ENCODE data around the gene GARIN3. TPM values are rescaled to one million over a fixed set of nuclear protein-coding genes. Genes with fewer than 3 reads are reported as not detected.

GARIN3 gene
- total and polyA plus RNA-seq, 9 of the 15 experiments (the other 6 are each of a cell fraction or from before 2014, with no cell fraction given): not detected

DNA sequence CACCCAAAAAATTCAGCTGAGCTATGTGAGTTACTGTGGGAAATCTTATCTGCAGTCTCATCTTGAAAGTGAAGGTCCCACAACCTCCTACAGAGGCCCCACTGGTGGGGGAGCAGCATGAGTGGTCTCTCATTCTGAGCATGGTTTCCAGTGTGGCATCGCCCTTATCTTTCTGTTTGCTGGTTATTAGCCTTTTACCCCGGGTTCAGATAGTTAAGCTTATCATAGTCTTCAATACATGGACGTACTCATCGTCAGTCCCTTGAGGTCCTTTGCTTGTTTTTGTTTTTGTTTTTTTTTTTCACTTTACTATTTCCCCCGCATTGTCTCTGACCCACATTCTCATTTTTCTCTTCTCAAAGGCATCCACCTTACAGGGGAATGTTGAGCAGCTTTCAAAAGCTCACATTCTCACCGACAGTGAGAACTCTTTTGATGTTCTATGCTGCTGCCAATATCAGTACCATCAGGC is 49.5 kb downstream of the GARIN3 start:
- H3K4me3 ChIP-seq: no peak overlapping the region
- H3K79me2 ChIP-seq (ENCODE audit: control insufficient read depth, insufficient read depth, low read length): no peaks in the 10 kb centered on the region
- H3K27ac ChIP-seq (ENCODE audit: extremely low read depth, low read depth, low read length): no peak overlapping the region
- H3K4me1 ChIP-seq (replicated peaks in 1 of 2; ENCODE audit: control insufficient read depth in 2 of 2, insufficient read depth in 2 of 2, low read length in 2 of 2): no peaks in the 10 kb centered on the region
- no peak overlapping the region for H3K9ac ChIP-seq (ENCODE audit: insufficient read depth in 1 of 2, low read depth in 2 of 2, low read length in 2 of 2)
- no peaks in the 10 kb centered on the region for H4K20me1 ChIP-seq (replicated peaks; ENCODE audit: control insufficient read depth, insufficient read depth, low read length)
- no peaks in the 10 kb centered on the region for H3K27me3 ChIP-seq (ENCODE audit: control insufficient read depth in 2 of 2, insufficient read depth in 2 of 2, low read length in 2 of 2)
- ChIA-PET CTCF (ENCODE audit: low intra/inter-chr PET ratio) (no interaction called here), POLR2A (interaction anchor here (1.1 to 2.6 kb wide), 2 partner anchors 18 to 26 kb away, joined by 3 to 8 read pairs; partner anchors contain the start of gene MED7)
- no peak overlapping the region for H3K4me2 ChIP-seq (ENCODE audit: insufficient read depth, low read length)
- intact Hi-C loops (cut with micrococcal nuclease) (no loop called here), in situ Hi-C loops (cut with MboI) (no loop called here)
- WGBS (ENCODE audit: insufficient coverage, low coverage, missing lambda C conversion rate): 1% methylated on average over 6 of the region's 6 CpGs
- no peak overlapping the region for H2AFZ ChIP-seq (ENCODE audit: low read depth, low read length)
- H3K36me3 ChIP-seq (ENCODE audit: control insufficient read depth, insufficient read depth, low read length): no peaks in the 10 kb centered on the region
- TF ChIP-seq NCOR1 (IDR thresholded peaks at IDR 0.05) (no peak), TCF3 (CRISPR knock-in tag; IDR thresholded peaks at IDR 0.05) (no peak), MTF1 (CRISPR knock-in tag; IDR thresholded peaks at IDR 0.05; ENCODE audit: borderline replicate concordance) (no peak), SOX6 (IDR thresholded peaks at IDR 0.05) (no peak), TAL1 (IDR thresholded peaks at IDR 0.05) (no peak), HEY1 (CRISPR knock-in tag; IDR thresholded peaks at IDR 0.05; ENCODE audit: borderline replicate concordance) (no peak), RB1 (IDR thresholded peaks at IDR 0.05; ENCODE audit: low read depth) (no peak), RAD51 (IDR thresholded peaks at IDR 0.05; ENCODE audit: borderline replicate concordance, low read depth) (no peak), ZNF695 (CRISPR knock-in tag; IDR thresholded peaks at IDR 0.05) (no peak), MCM2 (IDR thresholded peaks at IDR 0.05; ENCODE audit: low read depth) (no peak), ATF1 (CRISPR knock-in tag; IDR thresholded peaks at IDR 0.05) (no peak), ATF1 (tag; IDR thresholded peaks at IDR 0.05) (no peak), EGR1 (conservative IDR thresholded peaks at IDR 0.05) (no peak), ETS2 (tag; IDR thresholded peaks at IDR 0.05; ENCODE audit: borderline replicate concordance, poor library complexity, severe bottlenecking) (no peak), ZNF232 (CRISPR knock-in tag; IDR thresholded peaks at IDR 0.05) (no peak)
- TF ChIP-seq, protein P1, sequence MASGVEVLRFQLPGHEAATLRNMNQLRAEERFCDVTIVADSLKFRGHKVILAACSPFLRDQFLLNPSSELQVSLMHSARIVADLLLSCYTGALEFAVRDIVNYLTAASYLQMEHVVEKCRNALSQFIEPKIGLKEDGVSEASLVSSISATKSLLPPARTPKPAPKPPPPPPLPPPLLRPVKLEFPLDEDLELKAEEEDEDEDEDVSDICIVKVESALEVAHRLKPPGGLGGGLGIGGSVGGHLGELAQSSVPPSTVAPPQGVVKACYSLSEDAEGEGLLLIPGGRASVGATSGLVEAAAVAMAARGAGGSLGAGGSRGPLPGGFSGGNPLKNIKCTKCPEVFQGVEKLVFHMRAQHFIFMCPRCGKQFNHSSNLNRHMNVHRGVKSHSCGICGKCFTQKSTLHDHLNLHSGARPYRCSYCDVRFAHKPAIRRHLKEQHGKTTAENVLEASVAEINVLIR (CRISPR knock-in tag; IDR thresholded peaks at IDR 0.05): no peak
- TF ChIP-seq, protein P2, sequence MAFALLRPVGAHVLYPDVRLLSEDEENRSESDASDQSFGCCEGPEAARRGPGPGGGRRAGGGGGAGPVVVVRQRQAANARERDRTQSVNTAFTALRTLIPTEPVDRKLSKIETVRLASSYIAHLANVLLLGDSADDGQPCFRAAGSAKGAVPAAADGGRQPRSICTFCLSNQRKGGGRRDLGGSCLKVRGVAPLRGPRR (CRISPR knock-in tag; IDR thresholded peaks at IDR 0.05): no peak
- no peak for DNase-seq (ENCODE audit: extremely low read depth in 1 of 4, low spot score in 3 of 4)
- H3K9me1 ChIP-seq (ENCODE audit: control insufficient read depth, insufficient read depth, low read length): no peaks in the 10 kb centered on the region
- FAIRE-seq: no peak
- BruUV-seq (replicated peaks): no TSS peak
- ATAC-seq: no peak
- no peaks in the 10 kb centered on the region; the same call in 1 of the 2 replicates for H3K9me3 ChIP-seq (replicated peaks; ENCODE audit: control insufficient read depth, insufficient read depth, low read depth, low read length)
